Activated gamma-delta T cell treated with Interleukin-2 at 50 U/mL for 16 hours (primary cell): ENCODE measurements around the gene CAMTA1.

Experiments used
- DNase-seq: peaks from one replicate; pipeline ENCODE4 v3.0.0-alpha.2; 2020

The CAMTA1 gene

GRCh38 chr1:7333094-7333493 is 547.8 kb downstream of the CAMTA1 start:
- DNase-seq = no peak

- no peak for DNase-seq
Measured at GRCh38 chr1:7333620-7334019, 548.4 kb downstream of the CAMTA1 start.

- DNase-seq = no peak
Measured at GRCh38 chr1:7334475-7335035, 549.3 kb downstream of the CAMTA1 start.

- no peak for DNase-seq
Measured at GRCh38 chr1:7335224-7335879, 550.1 kb downstream of the CAMTA1 start.

GRCh38 chr1:7338439-7338838 is 553.2 kb downstream of the CAMTA1 start:
- no peak for DNase-seq

GRCh38 chr1:7339014-7339413 is 553.8 kb downstream of the CAMTA1 start:
- DNase-seq = no peak

GRCh38 chr1:7339953-7340352 is 554.7 kb downstream of the CAMTA1 start:
- no peak for DNase-seq

GRCh38 chr1:7341145-7341905 is 556.1 kb downstream of the CAMTA1 start:
- DNase-seq = no peak

GRCh38 chr1:7343882-7344281 is 558.6 kb downstream of the CAMTA1 start:
- DNase-seq = no peak

- DNase-seq = no peak
Measured at GRCh38 chr1:7344299-7344698, 559.0 kb downstream of the CAMTA1 start.

- DNase-seq = no peak
Measured at GRCh38 chr1:7345516-7345915, 560.3 kb downstream of the CAMTA1 start.

- DNase-seq = no peak
Measured at GRCh38 chr1:7346070-7346596, 560.9 kb downstream of the CAMTA1 start.

- DNase-seq = no peak
Measured at GRCh38 chr1:7346600-7347570, 561.6 kb downstream of the CAMTA1 start.

- no peak for DNase-seq
Measured at GRCh38 chr1:7348073-7348472, 562.8 kb downstream of the CAMTA1 start.

- no peak for DNase-seq
Measured at GRCh38 chr1:7348580-7348979, 563.3 kb downstream of the CAMTA1 start.

GRCh38 chr1:7350804-7351203 is 565.5 kb downstream of the CAMTA1 start:
- DNase-seq = no peak

GRCh38 chr1:7351649-7352048 is 566.4 kb downstream of the CAMTA1 start:
- no peak for DNase-seq

- DNase-seq = no peak
Measured at GRCh38 chr1:7352364-7352763, 567.1 kb downstream of the CAMTA1 start.

GRCh38 chr1:7352974-7353373 is 567.7 kb downstream of the CAMTA1 start:
- no peak for DNase-seq

GRCh38 chr1:7355646-7356045 is 570.4 kb downstream of the CAMTA1 start:
- no peak for DNase-seq

GRCh38 chr1:7356079-7356478 is 570.8 kb downstream of the CAMTA1 start:
- DNase-seq = no peak

- no peak for DNase-seq
Measured at GRCh38 chr1:7358425-7358824, 573.2 kb downstream of the CAMTA1 start.

GRCh38 chr1:7360526-7360925 is 575.3 kb downstream of the CAMTA1 start:
- no peak for DNase-seq
